DMS 273 (cell line): ENCODE results near the gene BCL7A.
A peak's percentile ranks its signal among the peaks of the same experiment; 100 is the strongest.

Experiments
- DNase-seq: peaks from one replicate; lab custom pipeline; 2025; ENCODE audit not compliant: unreplicated experiment; lab: John Stamatoyannopoulos, UW

The BCL7A gene

GRCh38 chr12:121996945-121997612, 24.6 kb upstream of the BCL7A start:
- DNase-seq = no peak

DNA sequence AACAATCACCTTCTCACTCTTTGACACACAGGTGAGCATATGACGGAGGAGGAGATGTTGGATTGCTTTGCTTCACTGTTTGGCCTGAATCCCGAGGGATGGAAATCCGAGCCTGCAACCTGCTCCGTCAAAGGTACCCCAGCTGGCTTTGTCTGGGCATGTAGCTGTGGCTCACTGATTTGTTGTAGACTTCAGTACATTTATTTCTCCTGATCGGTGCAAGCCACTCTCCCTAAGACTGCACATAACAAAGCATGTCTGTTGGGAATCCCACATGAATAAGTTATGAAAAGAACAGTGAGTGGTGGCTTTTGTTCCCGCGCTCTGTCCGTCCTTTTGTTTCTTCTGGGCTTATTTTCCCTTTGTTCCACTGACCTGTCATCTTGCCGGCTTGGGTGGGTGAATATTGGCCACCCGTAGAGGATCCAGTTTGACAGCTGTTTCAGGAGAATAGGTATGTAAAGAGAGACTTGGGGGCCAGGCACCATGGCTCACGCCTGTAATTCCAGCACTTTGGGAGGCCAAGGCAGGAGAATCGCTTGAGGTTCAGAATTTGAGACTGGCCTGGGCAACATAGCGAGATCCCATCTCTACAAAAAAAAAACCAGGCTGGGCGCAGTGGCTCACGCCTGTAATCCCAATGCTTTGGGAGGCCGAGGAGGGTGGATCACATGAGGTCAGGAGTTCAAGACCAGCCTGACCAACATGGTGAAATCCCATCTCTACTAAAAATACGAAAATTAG, 20.0 kb upstream of the BCL7A start:
- DNase-seq = peak; percentile 67

DNA sequence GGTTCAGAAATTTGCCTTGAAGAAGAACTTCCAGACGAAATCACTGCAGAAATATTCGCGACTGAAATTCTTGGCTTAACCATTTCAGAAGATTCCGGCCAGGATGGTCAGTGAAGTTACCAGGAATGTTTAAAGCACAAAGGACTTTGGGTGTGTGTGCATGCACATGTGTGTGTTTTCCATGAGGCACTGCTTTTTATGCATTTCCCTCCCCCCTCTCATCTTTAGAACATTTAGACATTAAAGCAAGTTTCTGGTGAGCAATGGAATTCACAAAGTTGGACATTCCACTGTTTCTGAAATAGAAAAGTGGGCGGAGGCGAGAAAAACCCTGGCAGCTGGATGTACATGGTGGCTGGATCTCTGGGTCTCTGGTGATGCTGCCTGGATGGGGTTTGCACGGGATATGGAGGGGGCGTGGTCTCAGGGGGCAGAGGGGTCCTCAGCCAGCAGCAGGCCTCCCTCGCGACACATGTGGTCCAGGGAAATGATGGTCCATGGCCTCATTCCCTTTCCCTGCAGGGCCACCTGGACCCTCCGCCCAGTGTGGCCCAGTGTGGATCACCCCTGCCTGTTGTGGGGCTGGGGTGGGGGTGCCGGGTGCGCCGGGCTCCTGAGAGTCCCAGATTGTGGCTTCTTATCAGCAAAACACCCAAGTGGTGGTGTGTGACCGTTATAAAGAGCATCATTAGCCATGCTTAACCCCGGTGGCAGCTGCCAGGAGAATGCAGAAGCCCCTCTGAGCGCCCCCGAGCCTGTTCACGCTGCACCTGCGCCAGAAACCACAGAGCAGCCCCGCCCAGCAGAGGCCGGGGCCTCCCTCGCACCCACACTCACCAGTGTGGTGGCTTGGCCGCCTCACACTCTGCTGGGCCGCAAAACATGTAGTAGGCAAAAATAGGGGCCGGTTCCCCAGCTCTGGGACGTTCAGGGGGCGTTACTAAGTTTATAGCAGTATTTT, 17.8 kb upstream of the BCL7A start:
- DNase-seq = no peak

DNA sequence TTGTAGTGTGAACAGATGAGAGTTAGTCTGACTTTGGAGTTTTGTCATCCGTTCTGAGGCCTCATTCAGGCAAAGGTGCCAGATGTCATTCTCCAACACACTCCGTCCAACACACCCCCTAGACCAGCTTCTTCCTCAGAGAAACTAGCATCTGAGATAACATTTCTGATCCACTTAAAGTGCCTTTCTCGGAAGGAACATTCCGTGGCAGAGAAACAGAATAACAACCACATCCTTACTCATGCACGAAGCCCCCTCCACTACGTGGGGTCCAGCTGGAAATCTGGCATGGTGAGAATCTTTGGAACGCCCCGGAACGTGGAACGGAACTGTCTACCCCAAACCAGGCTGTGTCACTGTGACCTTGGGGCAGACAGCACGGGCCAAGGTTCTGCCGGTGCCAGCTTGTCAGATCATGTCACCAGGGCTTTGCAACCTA, 17.0 kb upstream of the BCL7A start:
- peak; percentile 30 for DNase-seq

- no peak for DNase-seq
These were observed 16.4 kb upstream of the BCL7A start for GRCh38 chr12:122005252-122005776.

GRCh38 chr12:122006186-122006926, 15.3 kb upstream of the BCL7A start:
- no peak for DNase-seq

- DNase-seq = no peak
These were observed 11.9 kb upstream of the BCL7A start for GRCh38 chr12:122009741-122010140.

DNA sequence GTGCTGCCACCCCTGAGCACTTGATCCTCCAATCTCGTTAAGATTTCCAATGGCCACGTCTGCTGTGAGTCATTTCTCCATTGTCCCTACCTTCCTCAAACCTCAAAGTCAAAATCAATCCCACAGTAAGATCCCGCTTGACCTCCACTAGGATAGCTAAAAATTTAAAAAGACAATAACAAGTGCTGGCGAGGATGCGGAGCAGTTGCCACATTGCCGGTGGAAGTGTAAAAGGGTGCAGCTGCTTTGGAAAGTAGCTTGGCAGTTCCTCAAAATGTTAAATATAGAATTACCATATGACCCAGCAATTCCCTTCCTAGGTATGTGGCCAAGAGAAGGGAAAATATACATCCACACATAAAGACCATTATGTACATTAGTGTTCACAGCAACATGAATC, 9.5 kb upstream of the BCL7A start:
- DNase-seq = no peak

DNA sequence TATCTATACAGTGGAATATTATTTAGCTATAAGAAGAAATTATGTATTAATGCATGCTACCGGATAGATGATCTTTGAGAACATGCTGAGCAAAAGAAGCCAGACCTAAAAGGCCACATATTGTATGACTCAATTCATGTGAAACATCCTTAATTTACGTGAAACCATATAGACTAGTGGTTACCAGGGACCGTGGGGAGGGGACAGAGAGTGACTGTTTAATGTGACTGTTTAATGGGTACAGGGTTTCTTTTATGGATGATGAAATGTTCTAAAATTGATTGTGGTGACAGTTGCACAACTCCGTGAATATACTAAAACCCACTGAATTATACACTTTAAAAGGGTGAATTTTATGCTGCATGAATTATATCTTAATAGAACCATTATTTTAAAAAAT, 8.5 kb upstream of the BCL7A start:
- DNase-seq = no peak

DNA sequence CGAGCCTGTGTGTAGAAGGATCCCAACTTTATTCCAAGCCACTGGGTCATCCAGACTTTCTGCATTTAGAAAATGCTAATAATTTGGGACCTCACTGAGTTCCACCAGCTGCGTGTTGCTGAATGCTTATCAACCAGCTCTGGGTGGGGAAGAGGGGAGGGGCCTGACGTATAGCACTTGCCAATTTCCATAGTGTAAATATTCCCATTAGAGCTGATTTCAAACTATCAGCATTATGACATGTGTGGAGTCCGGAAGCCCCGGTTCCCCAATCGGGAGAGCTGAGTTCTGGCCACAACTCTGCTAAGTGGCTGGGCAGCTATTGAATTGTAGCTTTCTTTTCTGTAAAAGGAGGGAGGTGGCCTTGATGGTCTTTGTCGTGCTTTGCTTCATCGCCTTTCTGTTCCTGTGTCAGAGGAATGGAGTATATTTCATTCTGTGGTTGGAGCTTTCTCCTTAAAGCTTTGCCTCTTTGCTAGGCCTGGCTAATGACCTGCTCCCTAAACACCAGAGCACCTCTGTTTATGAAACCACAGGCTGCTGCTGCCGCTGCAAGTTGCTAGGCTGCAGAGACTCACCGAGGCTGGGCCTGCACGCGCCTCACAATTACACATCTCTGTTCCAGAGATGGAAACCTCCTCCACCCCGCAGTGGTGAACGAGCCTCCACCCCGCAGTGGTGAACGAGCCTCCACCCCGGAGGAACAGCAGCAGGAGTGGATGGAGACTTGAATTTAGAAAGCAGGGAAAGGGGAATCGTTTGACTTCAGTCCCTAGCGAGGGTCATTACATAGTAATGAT, 7.7 kb upstream of the BCL7A start:
- no peak for DNase-seq

GRCh38 chr12:122014781-122015180, 6.9 kb upstream of the BCL7A start:
- DNase-seq = no peak

- no peak for DNase-seq
These were observed 3.2 kb upstream of the BCL7A start for GRCh38 chr12:122018457-122018856.

- no peak for DNase-seq
These were observed 2.7 kb upstream of the BCL7A start for GRCh38 chr12:122018937-122019336.

DNA sequence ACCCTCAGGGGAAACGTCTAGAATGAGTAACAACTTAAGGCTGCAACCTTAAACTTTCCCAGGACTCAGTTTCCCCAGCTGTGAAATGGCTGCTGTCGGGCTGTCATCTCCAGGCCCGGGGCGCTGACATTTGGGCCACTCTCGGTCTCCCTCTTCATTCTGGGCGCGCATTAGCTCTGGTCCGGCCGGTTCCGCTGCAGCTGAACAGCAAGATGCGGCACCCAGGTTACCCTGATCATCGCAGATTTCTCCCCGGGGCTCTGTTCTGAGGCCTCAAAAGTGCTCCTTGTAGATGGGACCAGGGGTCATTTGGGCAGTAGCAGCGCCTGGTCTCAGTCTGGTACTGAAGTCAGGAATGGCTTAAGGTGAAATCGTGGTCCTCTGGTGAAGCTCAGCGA, 890 bp upstream of the BCL7A start:
- no peak for DNase-seq

GRCh38 chr12:122021193-122021821, 377 bp upstream of the BCL7A start:
- peak; percentile 60 for DNase-seq

DNA sequence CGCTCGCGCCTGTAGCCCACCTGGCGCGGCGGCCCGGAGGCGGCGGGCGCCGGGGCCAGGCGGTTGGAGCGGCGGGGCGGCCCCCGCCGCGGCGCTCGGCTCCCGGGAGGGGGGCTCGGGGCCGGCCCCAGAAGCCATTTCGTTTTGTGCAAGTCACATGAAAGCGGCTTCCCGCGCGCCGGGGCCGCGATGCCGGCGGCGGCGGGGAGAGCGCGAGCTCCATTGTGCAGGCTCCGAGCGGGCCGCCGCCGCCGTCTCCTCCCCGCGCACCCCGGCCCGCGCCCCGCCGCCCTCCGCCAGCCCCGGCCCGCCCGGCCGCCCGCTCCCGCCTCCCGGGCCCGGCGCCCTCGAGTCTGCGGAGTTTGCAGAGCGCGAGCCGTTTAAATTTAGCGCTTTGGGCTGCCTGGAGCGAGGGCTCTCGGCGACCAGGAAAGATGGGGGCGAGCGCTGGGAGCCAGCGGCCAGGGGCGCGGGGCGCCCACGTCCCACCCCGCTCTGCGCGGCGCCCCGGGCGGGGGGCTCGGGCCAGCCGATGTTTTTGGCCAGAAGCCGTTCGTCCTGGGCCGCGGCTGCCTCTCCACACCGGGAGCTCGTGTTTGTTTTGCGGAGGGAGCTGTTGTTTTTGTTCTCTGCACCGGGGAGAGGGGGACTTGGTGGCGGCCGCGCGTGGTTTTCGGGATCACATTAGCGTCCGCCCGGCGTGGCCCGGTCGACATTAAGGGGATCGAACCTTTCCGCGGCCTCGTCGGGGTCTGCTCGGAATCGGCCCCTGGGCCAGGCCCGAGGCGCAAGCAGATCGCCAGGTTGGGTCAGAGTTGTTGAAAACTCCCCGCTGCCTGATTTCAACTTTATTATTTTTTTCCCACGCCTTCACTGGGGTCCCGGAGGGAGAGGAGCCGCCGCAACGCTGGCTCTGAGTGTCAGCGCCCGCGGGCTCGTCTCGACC, 982 bp downstream of the BCL7A start:
- peak; percentile 64 for DNase-seq

DNA sequence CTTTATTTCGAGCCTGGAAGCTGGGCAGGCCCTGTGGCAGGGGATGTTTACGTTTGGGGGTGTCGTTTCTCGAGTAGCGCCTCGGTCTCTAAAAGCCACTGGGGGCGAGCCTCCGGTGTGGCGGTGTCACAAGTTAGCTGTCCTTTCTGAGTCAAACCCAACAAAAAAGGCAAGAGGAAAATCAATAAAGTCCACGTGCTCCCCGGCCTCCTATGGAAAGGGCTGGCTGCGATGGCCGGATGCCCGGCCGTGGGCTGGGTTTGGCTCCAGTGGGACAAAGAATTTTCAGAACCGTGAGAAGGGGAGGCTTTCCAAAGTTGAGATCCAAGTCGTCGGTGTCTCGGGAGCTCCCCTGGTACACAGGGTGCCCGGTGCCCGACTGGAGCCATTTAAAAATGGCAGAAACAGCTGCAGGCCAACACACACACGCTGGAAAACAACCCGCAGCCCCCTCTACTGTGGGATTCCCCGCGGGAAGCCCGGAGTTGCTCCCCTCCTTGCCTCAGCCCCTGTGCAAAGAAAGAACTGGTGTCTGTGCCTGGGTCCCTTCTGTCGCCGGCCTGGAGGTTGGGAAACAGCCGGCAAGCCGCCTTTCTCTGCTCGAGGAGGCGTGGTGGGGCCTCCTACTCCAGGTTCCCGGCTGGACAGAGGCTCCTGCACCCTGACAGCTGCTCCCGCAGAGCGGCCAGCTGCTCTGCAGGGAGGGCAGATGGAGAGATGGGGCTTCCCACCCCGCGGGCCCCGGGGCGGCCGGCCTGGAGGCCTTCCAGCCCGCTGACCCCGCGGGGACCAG, 1.9 kb downstream of the BCL7A start:
- peak; percentile 96 for DNase-seq
